Esophagus squamous epithelium (tissue), 4 donors: ENCODE results near the gene CHERP.

ENCODE experiments used
- POLR2A ChIP-seq, 4 donors: fragments of 450-650 bp; IDR thresholded peaks; one replicate each; pipeline ENCODE4 v1.6.1; 2017; ENCODE audit warnings: antibody characterized with exemption in 4 of 4, mild to moderate bottlenecking in 4 of 4, moderate library complexity in 3 of 4
- TF ChIP-seq, protein P1 (sequence below), 6 experiments: fragments of 450-650 bp in 4 of 6; fragments of 200-600 bp in 2 of 6; sonication (generic) in 2 of 6; IDR thresholded peaks; one replicate each; pipeline ENCODE4 v1.5.1; 2016 to 2019; ENCODE audit warnings: antibody characterized with exemption in 6 of 6, mild to moderate bottlenecking in 4 of 6, moderate library complexity in 4 of 6

- TF ChIP-seq, protein P1, sequence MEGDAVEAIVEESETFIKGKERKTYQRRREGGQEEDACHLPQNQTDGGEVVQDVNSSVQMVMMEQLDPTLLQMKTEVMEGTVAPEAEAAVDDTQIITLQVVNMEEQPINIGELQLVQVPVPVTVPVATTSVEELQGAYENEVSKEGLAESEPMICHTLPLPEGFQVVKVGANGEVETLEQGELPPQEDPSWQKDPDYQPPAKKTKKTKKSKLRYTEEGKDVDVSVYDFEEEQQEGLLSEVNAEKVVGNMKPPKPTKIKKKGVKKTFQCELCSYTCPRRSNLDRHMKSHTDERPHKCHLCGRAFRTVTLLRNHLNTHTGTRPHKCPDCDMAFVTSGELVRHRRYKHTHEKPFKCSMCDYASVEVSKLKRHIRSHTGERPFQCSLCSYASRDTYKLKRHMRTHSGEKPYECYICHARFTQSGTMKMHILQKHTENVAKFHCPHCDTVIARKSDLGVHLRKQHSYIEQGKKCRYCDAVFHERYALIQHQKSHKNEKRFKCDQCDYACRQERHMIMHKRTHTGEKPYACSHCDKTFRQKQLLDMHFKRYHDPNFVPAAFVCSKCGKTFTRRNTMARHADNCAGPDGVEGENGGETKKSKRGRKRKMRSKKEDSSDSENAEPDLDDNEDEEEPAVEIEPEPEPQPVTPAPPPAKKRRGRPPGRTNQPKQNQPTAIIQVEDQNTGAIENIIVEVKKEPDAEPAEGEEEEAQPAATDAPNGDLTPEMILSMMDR (IDR thresholded peaks at IDR 0.05) = no peak
- no peak for TF ChIP-seq POLR2A (IDR thresholded peaks at IDR 0.05)
Measured at GRCh38 chr19:16532440-16533234, 9.6 kb downstream of the CHERP start.
